Rectal smooth muscle tissue (tissue), 1 donor: ENCODE data around the gene ZP4.
"Not testable (repeated sequence)": the region's sequence is repeated elsewhere in the genome, so short reads cannot be mapped to it uniquely, and the experiment has no call there.

Experiments
- H3K27ac ChIP-seq: one replicate; pipeline ENCODE4 v1.7.0; 2013; ENCODE audit warnings: low read depth, low read length, inconsistent platforms
- H3K27me3 ChIP-seq: one replicate; pipeline ENCODE4 v1.7.0; 2013; ENCODE audit warnings: low read length; ENCODE audit not compliant: control insufficient read depth, insufficient read depth
- H3K36me3 ChIP-seq: one replicate; pipeline ENCODE4 v1.7.0; 2013; ENCODE audit warnings: low read length; ENCODE audit not compliant: control insufficient read depth, insufficient read depth
- H3K4me1 ChIP-seq: one replicate; pipeline ENCODE4 v1.7.0; 2013; ENCODE audit warnings: low read length; ENCODE audit not compliant: control insufficient read depth, insufficient read depth
- H3K4me3 ChIP-seq: one replicate; pipeline ENCODE4 v1.7.0; 2013; ENCODE audit warnings: low read length
- H3K9ac ChIP-seq: one replicate; pipeline ENCODE4 v1.7.0; 2013; ENCODE audit warnings: low read length

ZP4 gene

GRCh38 chr1:237868817-237869600 is 21.7 kb downstream of the ZP4 start:
- H3K4me3 ChIP-seq: no peak overlapping the region
- no peak overlapping the region for H3K27ac ChIP-seq
- no peaks in the 10 kb centered on the region for H3K4me1 ChIP-seq
- no peaks in the 10 kb centered on the region for H3K36me3 ChIP-seq
- no peaks in the 10 kb centered on the region for H3K27me3 ChIP-seq
- H3K9ac ChIP-seq: no peak overlapping the region

- H3K27me3 ChIP-seq: no peaks in the 10 kb centered on the region
- no peak overlapping the region for H3K4me3 ChIP-seq
- no peak overlapping the region for H3K27ac ChIP-seq
- H3K4me1 ChIP-seq: no peaks in the 10 kb centered on the region
- no peak overlapping the region for H3K9ac ChIP-seq
- H3K36me3 ChIP-seq: no peaks in the 10 kb centered on the region
These were observed 23.3 kb downstream of the ZP4 start for GRCh38 chr1:237867380-237867888.

- Histone ChIP-seq H3K4me1 (no peaks in the 10 kb centered on the region), H3K27me3 (no peaks in the 10 kb centered on the region), H3K27ac (no peak overlapping the region), H3K36me3 (no peaks in the 10 kb centered on the region), H3K9ac (no peak overlapping the region), H3K4me3 (peak overlapping the region; percentile 48)
These were observed 26.1 kb downstream of the ZP4 start for GRCh38 chr1:237864338-237865244.

- Histone ChIP-seq H3K9ac (no peak overlapping the region), H3K27ac (no peak overlapping the region), H3K4me3 (no peak overlapping the region), H3K27me3 (no peaks in the 10 kb centered on the region), H3K4me1 (no peaks in the 10 kb centered on the region), H3K36me3 (no peaks in the 10 kb centered on the region)
These were observed 27.5 kb downstream of the ZP4 start for GRCh38 chr1:237863234-237863633.

- Histone ChIP-seq H3K4me3 (no peak overlapping the region), H3K27ac (no peak overlapping the region), H3K9ac (no peak overlapping the region), H3K4me1 (no peaks in the 10 kb centered on the region), H3K27me3 (no peaks in the 10 kb centered on the region), H3K36me3 (no peaks in the 10 kb centered on the region)
These were observed 28.8 kb downstream of the ZP4 start for GRCh38 chr1:237861944-237862343.

- no peak overlapping the region for H3K27ac ChIP-seq
- H3K27me3 ChIP-seq: no peaks in the 10 kb centered on the region
- no peaks in the 10 kb centered on the region for H3K36me3 ChIP-seq
- no peak overlapping the region for H3K4me3 ChIP-seq
- no peak overlapping the region for H3K9ac ChIP-seq
- H3K4me1 ChIP-seq: no peaks in the 10 kb centered on the region
These were observed 31.7 kb downstream of the ZP4 start for GRCh38 chr1:237858992-237859391.

GRCh38 chr1:237857455-237857854 is 33.3 kb downstream of the ZP4 start:
- H3K4me1 ChIP-seq: no peaks in the 10 kb centered on the region
- no peak overlapping the region for H3K9ac ChIP-seq
- no peak overlapping the region for H3K27ac ChIP-seq
- no peaks in the 10 kb centered on the region for H3K27me3 ChIP-seq
- no peak overlapping the region for H3K4me3 ChIP-seq
- no peaks in the 10 kb centered on the region for H3K36me3 ChIP-seq

GRCh38 chr1:237852342-237852741 is 38.4 kb downstream of the ZP4 start:
- no peak overlapping the region for H3K4me3 ChIP-seq
- no peak overlapping the region for H3K27ac ChIP-seq
- no peaks in the 10 kb centered on the region for H3K36me3 ChIP-seq
- H3K4me1 ChIP-seq: no peaks in the 10 kb centered on the region
- no peaks in the 10 kb centered on the region for H3K27me3 ChIP-seq
- no peak overlapping the region for H3K9ac ChIP-seq

- Histone ChIP-seq H3K9ac (no peak overlapping the region), H3K27ac (no peak overlapping the region), H3K27me3 (no peaks in the 10 kb centered on the region), H3K4me3 (no peak overlapping the region), H3K4me1 (no peaks in the 10 kb centered on the region), H3K36me3 (no peaks in the 10 kb centered on the region)
These were observed 39.4 kb downstream of the ZP4 start for GRCh38 chr1:237851210-237851845.

GRCh38 chr1:237843516-237843915 is 47.2 kb downstream of the ZP4 start:
- not testable (repeated sequence) for H3K27ac ChIP-seq, H3K27me3 ChIP-seq, H3K36me3 ChIP-seq, H3K4me3 ChIP-seq, H3K4me1 ChIP-seq, H3K9ac ChIP-seq

GRCh38 chr1:237841485-237841884 is 49.2 kb downstream of the ZP4 start:
- Histone ChIP-seq H3K27ac (no peak overlapping the region), H3K27me3 (no peaks in the 10 kb centered on the region), H3K4me3 (no peak overlapping the region), H3K36me3 (no peaks in the 10 kb centered on the region), H3K9ac (no peak overlapping the region), H3K4me1 (no peaks in the 10 kb centered on the region)

GRCh38 chr1:237838904-237839534 is 51.7 kb downstream of the ZP4 start:
- H3K36me3 ChIP-seq: no peaks in the 10 kb centered on the region
- no peak overlapping the region for H3K27ac ChIP-seq
- H3K4me1 ChIP-seq: no peaks in the 10 kb centered on the region
- no peaks in the 10 kb centered on the region for H3K27me3 ChIP-seq
- H3K9ac ChIP-seq: no peak overlapping the region
- H3K4me3 ChIP-seq: no peak overlapping the region
